ENCODE results near the gene SLC35B1. TPM values are rescaled to one million over a fixed set of nuclear protein-coding genes. Genes with fewer than 3 reads are reported as not detected.

The SLC35B1 gene
- total RNA-seq, 1 donor from 2014 or later, result 79.5 TPM

GRCh38 chr17:49745175-49746139, 37.7 kb upstream of the SLC35B1 start:
- H3K36me3 Mint-ChIP-seq (ENCODE audit: low read depth), result peaks cover 9% of the 10 kb centered on the region
- no peak for DNase-seq
- peak overlapping the region; percentile 94 for H3K27ac Mint-ChIP-seq
- peak overlapping the region; percentile 81 for H3K4me3 Mint-ChIP-seq
- H3K9me3 Mint-ChIP-seq, result no peaks in the 10 kb centered on the region
- intact Hi-C loops (cut with micrococcal nuclease), result no loop called here
- H3K27me3 Mint-ChIP-seq, result no peaks in the 10 kb centered on the region
- peaks cover 81% of the 10 kb centered on the region for H3K4me1 Mint-ChIP-seq

GRCh38 chr17:49742166-49742638, 34.4 kb upstream of the SLC35B1 start:
- Mint-ChIP-seq H3K4me3 (peak overlapping the region; percentile 87), H3K27ac (peak overlapping the region; percentile 99), H3K4me1 (peaks cover 80% of the 10 kb centered on the region), H3K9me3 (no peaks in the 10 kb centered on the region), H3K36me3 (ENCODE audit: low read depth) (peaks cover 13% of the 10 kb centered on the region), H3K27me3 (no peaks in the 10 kb centered on the region)
- no peak for DNase-seq
- intact Hi-C loops (cut with micrococcal nuclease), result no loop called here

GRCh38 chr17:49741692-49742076, 33.9 kb upstream of the SLC35B1 start:
- intact Hi-C loops (cut with micrococcal nuclease), result loop anchor here (1.0 to 2.0 kb wide), 3 partner anchors 22 to 33 kb away; no protein-coding TSS in a partner anchor
- peak overlapping the region; percentile 87 for H3K4me3 Mint-ChIP-seq
- no peaks in the 10 kb centered on the region for H3K9me3 Mint-ChIP-seq
- peak overlapping the region; percentile 99 for H3K27ac Mint-ChIP-seq
- H3K4me1 Mint-ChIP-seq, result peaks cover 79% of the 10 kb centered on the region
- H3K36me3 Mint-ChIP-seq (ENCODE audit: low read depth), result peaks cover 13% of the 10 kb centered on the region
- no peaks in the 10 kb centered on the region for H3K27me3 Mint-ChIP-seq
- DNase-seq, result no peak

GRCh38 chr17:49741009-49741691, 33.4 kb upstream of the SLC35B1 start:
- no peaks in the 10 kb centered on the region for H3K27me3 Mint-ChIP-seq
- peak overlapping the region; percentile 99 for H3K27ac Mint-ChIP-seq
- peaks cover 77% of the 10 kb centered on the region for H3K4me1 Mint-ChIP-seq
- peak; percentile 65 for DNase-seq
- intact Hi-C loops (cut with micrococcal nuclease), result loop anchor here (1.0 to 2.0 kb wide), 3 partner anchors 22 to 33 kb away; no protein-coding TSS in a partner anchor
- peak overlapping the region; percentile 87 for H3K4me3 Mint-ChIP-seq
- H3K9me3 Mint-ChIP-seq, result no peaks in the 10 kb centered on the region
- peaks cover 15% of the 10 kb centered on the region for H3K36me3 Mint-ChIP-seq (ENCODE audit: low read depth)

GRCh38 chr17:49739641-49740271, 32.0 kb upstream of the SLC35B1 start:
- Mint-ChIP-seq H3K27ac (peak overlapping the region; percentile 99), H3K9me3 (no peaks in the 10 kb centered on the region), H3K36me3 (ENCODE audit: low read depth) (peaks cover 9% of the 10 kb centered on the region), H3K27me3 (no peaks in the 10 kb centered on the region), H3K4me3 (peak overlapping the region; percentile 87), H3K4me1 (peaks cover 66% of the 10 kb centered on the region)
- intact Hi-C loops (cut with micrococcal nuclease), result loop anchor here (1.0 to 2.0 kb wide), 3 partner anchors 8 to 49 kb away; partner anchors contain the start of gene KAT7
- DNase-seq, result peak; percentile 96

- no peaks in the 10 kb centered on the region for H3K27me3 Mint-ChIP-seq
- intact Hi-C loops (cut with micrococcal nuclease), result loop anchor here (1.0 to 2.0 kb wide), 2 partner anchors 9 to 50 kb away; partner anchors contain the start of gene KAT7
- DNase-seq, result no peak
- peaks cover 64% of the 10 kb centered on the region for H3K4me1 Mint-ChIP-seq
- peaks cover 10% of the 10 kb centered on the region for H3K36me3 Mint-ChIP-seq (ENCODE audit: low read depth)
- no peaks in the 10 kb centered on the region for H3K9me3 Mint-ChIP-seq
- H3K27ac Mint-ChIP-seq, result peak overlapping the region; percentile 99
- H3K4me3 Mint-ChIP-seq, result peak overlapping the region; percentile 87
Measured at GRCh38 chr17:49738456-49739163, 30.8 kb upstream of the SLC35B1 start.

- H3K36me3 Mint-ChIP-seq (ENCODE audit: low read depth), result peaks cover 28% of the 10 kb centered on the region
- no peak overlapping the region for H3K4me3 Mint-ChIP-seq
- H3K27me3 Mint-ChIP-seq, result no peaks in the 10 kb centered on the region
- intact Hi-C loops (cut with micrococcal nuclease), result no loop called here
- no peak for DNase-seq
- H3K4me1 Mint-ChIP-seq, result peaks cover 43% of the 10 kb centered on the region
- no peak overlapping the region for H3K27ac Mint-ChIP-seq
- no peaks in the 10 kb centered on the region for H3K9me3 Mint-ChIP-seq
Measured at GRCh38 chr17:49734515-49735490, 27.0 kb upstream of the SLC35B1 start.

- no peak for DNase-seq
- intact Hi-C loops (cut with micrococcal nuclease), result no loop called here
- H3K9me3 Mint-ChIP-seq, result no peaks in the 10 kb centered on the region
- H3K27ac Mint-ChIP-seq, result no peak overlapping the region
- H3K36me3 Mint-ChIP-seq (ENCODE audit: low read depth), result peaks cover 44% of the 10 kb centered on the region
- H3K4me1 Mint-ChIP-seq, result peaks cover 24% of the 10 kb centered on the region
- H3K4me3 Mint-ChIP-seq, result no peak overlapping the region
- H3K27me3 Mint-ChIP-seq, result no peaks in the 10 kb centered on the region
Measured at GRCh38 chr17:49731435-49731831, 23.7 kb upstream of the SLC35B1 start.

- H3K9me3 Mint-ChIP-seq, result no peaks in the 10 kb centered on the region
- H3K27me3 Mint-ChIP-seq, result no peaks in the 10 kb centered on the region
Measured at GRCh38 chr17:49730785-49731434, 23.1 kb upstream of the SLC35B1 start.

GRCh38 chr17:49730078-49730784, 22.5 kb upstream of the SLC35B1 start:
- H3K27ac Mint-ChIP-seq, result no peak overlapping the region
- no peak overlapping the region for H3K4me3 Mint-ChIP-seq
- H3K4me1 Mint-ChIP-seq, result peaks cover 22% of the 10 kb centered on the region
- intact Hi-C loops (cut with micrococcal nuclease), result no loop called here
- DNase-seq, result no peak
- H3K9me3 Mint-ChIP-seq, result no peaks in the 10 kb centered on the region
- H3K27me3 Mint-ChIP-seq, result no peaks in the 10 kb centered on the region
- peaks cover 54% of the 10 kb centered on the region for H3K36me3 Mint-ChIP-seq (ENCODE audit: low read depth)

More at GRCh38 chr17:49730785-49731434, 23.1 kb upstream of the SLC35B1 start:
- Mint-ChIP-seq H3K4me1 (peaks cover 22% of the 10 kb centered on the region), H3K27ac (no peak overlapping the region), H3K36me3 (ENCODE audit: low read depth) (peaks cover 47% of the 10 kb centered on the region), H3K4me3 (no peak overlapping the region)
- no peak for DNase-seq
- intact Hi-C loops (cut with micrococcal nuclease), result no loop called here

- no peaks in the 10 kb centered on the region for H3K27me3 Mint-ChIP-seq
- no peak overlapping the region for H3K27ac Mint-ChIP-seq
- peaks cover 58% of the 10 kb centered on the region for H3K36me3 Mint-ChIP-seq (ENCODE audit: low read depth)
- intact Hi-C loops (cut with micrococcal nuclease), result no loop called here
- no peak for DNase-seq
- no peaks in the 10 kb centered on the region for H3K9me3 Mint-ChIP-seq
- no peak overlapping the region for H3K4me3 Mint-ChIP-seq
- H3K4me1 Mint-ChIP-seq, result peaks cover 24% of the 10 kb centered on the region
Measured at GRCh38 chr17:49729069-49729468, 21.3 kb upstream of the SLC35B1 start.

Measured in activated CD4-positive, alpha-beta T cell treated with anti-CD3 and anti-CD28 coated beads, Interleukin-2, amount 10 ng/mL, durations not matched to agents 24 days and 14 days (primary cell).